H9 (cell line): Measurements from ENCODE around the gene TMEM132D. TPM values are rescaled to one million over a fixed set of nuclear protein-coding genes. Genes with fewer than 3 reads are reported as not detected.

Experiments
- DNase-seq: peaks from one replicate; pipeline ENCODE4 v3.0.0-alpha.2; 2017
- H2AFZ ChIP-seq: one replicate; pipeline ENCODE4 v1.6.1; 2013; ENCODE audit warnings: mild to moderate bottlenecking, low read length, control low read depth, moderate library complexity
- H2AK5ac ChIP-seq: 2 replicates; pipeline ENCODE4 v1.6.1; 2013; ENCODE audit warnings: low read length, control low read depth, mixed read lengths; ENCODE audit not compliant: insufficient read length
- H2BK120ac ChIP-seq: one replicate; pipeline ENCODE4 v1.6.1; 2013; ENCODE audit warnings: low read depth, mild to moderate bottlenecking, low read length, control low read depth, inconsistent platforms; ENCODE audit not compliant: poor library complexity, severe bottlenecking
- H2BK12ac ChIP-seq: 2 replicates; pipeline ENCODE4 v1.6.1; 2013; ENCODE audit warnings: low read length, control low read depth, mixed read lengths, low read depth; ENCODE audit not compliant: insufficient read length
- H2BK15ac ChIP-seq: 2 replicates; pipeline ENCODE4 v1.6.1; 2013; ENCODE audit warnings: low read depth, low read length, control low read depth
- H2BK20ac ChIP-seq: one replicate; pipeline ENCODE4 v1.6.1; 2013; ENCODE audit warnings: low read depth, mild to moderate bottlenecking, low read length, control low read depth, inconsistent platforms; ENCODE audit not compliant: poor library complexity, severe bottlenecking
- H2BK5ac ChIP-seq: 2 replicates; pipeline ENCODE4 v1.6.1; 2013; ENCODE audit warnings: low read length, control low read depth, mixed read lengths; ENCODE audit not compliant: insufficient read length
- H3K14ac ChIP-seq: 2 replicates; pipeline ENCODE4 v1.6.1; 2013; ENCODE audit warnings: low read length, control low read depth; ENCODE audit not compliant: insufficient read depth
- H3K18ac ChIP-seq: 2 replicates; pipeline ENCODE4 v1.6.1; 2013; ENCODE audit warnings: low read depth, mild to moderate bottlenecking, mixed read lengths, low read length, control low read depth; ENCODE audit not compliant: insufficient read length
- H3K23ac ChIP-seq: 2 replicates; pipeline ENCODE4 v1.6.1; 2013; ENCODE audit warnings: low read length, control low read depth, mixed read lengths, low read depth; ENCODE audit not compliant: insufficient read length
- H3K23me2 ChIP-seq: 2 replicates; pipeline ENCODE4 v1.6.1; 2013; ENCODE audit warnings: low read depth, mild to moderate bottlenecking, mixed read lengths, low read length, control low read depth; ENCODE audit not compliant: insufficient read length, poor library complexity, severe bottlenecking
- H3K27ac ChIP-seq: 2 replicates; pipeline ENCODE4 v1.5.1; 2013; ENCODE audit warnings: low read length, control low read depth, mixed read lengths, low read depth; ENCODE audit not compliant: insufficient read length
- H3K27me3 ChIP-seq: 2 replicates; pipeline ENCODE4 v1.6.1; 2013; ENCODE audit warnings: low read length, control low read depth, inconsistent platforms; ENCODE audit not compliant: insufficient read depth
- H3K4ac ChIP-seq: 2 replicates; pipeline ENCODE4 v1.6.1; 2013; ENCODE audit warnings: low read depth, mild to moderate bottlenecking, control low read depth, inconsistent platforms, low read length, moderate library complexity
- H3K4me1 ChIP-seq: 2 replicates; pipeline ENCODE4 v1.6.1; 2013; ENCODE audit warnings: low read length, control low read depth, inconsistent platforms; ENCODE audit not compliant: insufficient read depth
- H3K4me2 ChIP-seq: 2 replicates; pipeline ENCODE4 v1.6.1; 2013; ENCODE audit warnings: low read length, control low read depth, mixed read lengths; ENCODE audit not compliant: insufficient read length, insufficient read depth
- H3K56ac ChIP-seq: 2 replicates; pipeline ENCODE4 v1.6.1; 2013; ENCODE audit warnings: low read depth, mild to moderate bottlenecking, mixed read lengths, low read length, control low read depth; ENCODE audit not compliant: insufficient read length
- H3K79me1 ChIP-seq: 2 replicates; pipeline ENCODE4 v1.6.1; 2013; ENCODE audit warnings: low read depth, mild to moderate bottlenecking, moderate library complexity, low read length, control low read depth, inconsistent platforms; ENCODE audit not compliant: insufficient read depth, poor library complexity, severe bottlenecking
- H3K79me2 ChIP-seq: 2 replicates; pipeline ENCODE4 v1.6.1; 2013; ENCODE audit warnings: low read length, control low read depth, inconsistent platforms; ENCODE audit not compliant: insufficient read depth
- H3K9ac ChIP-seq: 2 replicates; pipeline ENCODE4 v1.6.1; 2013; ENCODE audit warnings: low read length, control low read depth, mixed read lengths; ENCODE audit not compliant: insufficient read length; ENCODE audit errors: extremely low read depth
- H3K9me3 ChIP-seq: one replicate; pipeline ENCODE4 v1.6.1; 2013; ENCODE audit warnings: low read depth, low read length, inconsistent platforms; ENCODE audit not compliant: control insufficient read depth
- H3T11ph ChIP-seq: one replicate; pipeline ENCODE4 v1.6.1; 2013; ENCODE audit warnings: mild to moderate bottlenecking, low read length, control low read depth, inconsistent platforms
- H4K20me1 ChIP-seq: one replicate; pipeline ENCODE4 v1.6.1; 2013; ENCODE audit not compliant: control insufficient read depth, insufficient read length, insufficient read depth
- H4K5ac ChIP-seq: 2 replicates; pipeline ENCODE4 v1.6.1; 2013; ENCODE audit warnings: low read depth, mild to moderate bottlenecking, mixed read lengths, low read length, control low read depth; ENCODE audit not compliant: insufficient read length
- H4K8ac ChIP-seq: replicated peaks from 2 replicates; pipeline ENCODE4 v1.6.1; 2013; ENCODE audit warnings: low read length, control low read depth, mixed read lengths, low read depth; ENCODE audit not compliant: insufficient read length
- H4K91ac ChIP-seq: 2 replicates; pipeline ENCODE4 v1.6.1; 2013; ENCODE audit warnings: low read depth, mild to moderate bottlenecking, moderate library complexity, mixed read lengths, low read length, control low read depth; ENCODE audit not compliant: insufficient read length
- H3K27ac Mint-ChIP-seq, 3 experiments: 2 replicates in 2 of 3; 3 replicates in 1 of 3; pipeline ENCODE4 v1.8.0; 2020 to 2021; ENCODE audit warnings: mixed read lengths in 3 of 3, mild to moderate bottlenecking in 1 of 3, moderate library complexity in 1 of 3
- H3K27me3 Mint-ChIP-seq: 2 replicates; pipeline ENCODE4 v1.8.0; 2021; ENCODE audit warnings: low read depth, mild to moderate bottlenecking, moderate library complexity, mixed read lengths
- H3K36me3 Mint-ChIP-seq, 3 experiments: 2 replicates in 2 of 3; 3 replicates in 1 of 3; pipeline ENCODE4 v1.8.0; 2020 to 2021; ENCODE audit warnings: low read depth in 3 of 3, mixed read lengths in 3 of 3; ENCODE audit not compliant: insufficient read depth in 1 of 3
- H3K4me1 Mint-ChIP-seq, 2 experiments: 2 replicates each; pipeline ENCODE4 v1.8.0; 2020; ENCODE audit warnings: mixed read lengths in 2 of 2
- H3K4me3 Mint-ChIP-seq, 2 experiments: 2 replicates in 1 of 2; 3 replicates in 1 of 2; pipeline ENCODE4 v1.8.0; 2020 to 2021; ENCODE audit warnings: mild to moderate bottlenecking in 2 of 2, mixed read lengths in 2 of 2, moderate library complexity in 1 of 2
- H3K9me3 Mint-ChIP-seq, 2 experiments: 2 replicates in 1 of 2; 3 replicates in 1 of 2; pipeline ENCODE4 v1.8.0; 2020; ENCODE audit warnings: mild to moderate bottlenecking in 2 of 2, mixed read lengths in 2 of 2, moderate library complexity in 1 of 2
- CTCF ChIP-seq: fragments of 200-600 bp; sonication (generic); conservative IDR thresholded peaks from 3 replicates; pipeline ENCODE4 v1.8.0; 2021; ENCODE audit warnings: antibody characterized with exemption, mild to moderate bottlenecking
- WGBS: extraction: QIAGEN DNeasy Blood & Tissue Kit; methylation state at CpG from one replicate; pipeline ENCODE4 v1.1.7; 2013; ENCODE audit warnings: missing lambda C conversion rate, low lambda C conversion rate, mixed read lengths; ENCODE audit not compliant: insufficient read length; ENCODE audit errors: extremely low coverage; 5-methylcytosine and 5-hydroxymethylcytosine counted together
- total RNA-seq: library from RNA; stranded (reverse); gene quantifications from 2 replicates; pipeline ENCODE4 v1.2.1, GENCODE V29; 2021

The TMEM132D gene
- total RNA-seq, 1 experiment from 2014 or later, result 6.1 TPM

- H4K8ac ChIP-seq, result no peak overlapping the region
- no peak overlapping the region for H3K27ac ChIP-seq
- no peak overlapping the region for H3K4me3 Mint-ChIP-seq
- no peak overlapping the region for H2BK120ac ChIP-seq
- H3K79me2 ChIP-seq, result no peaks in the 10 kb centered on the region
- no peaks in the 10 kb centered on the region for H4K20me1 ChIP-seq
- no peaks in the 10 kb centered on the region for H3K27me3 ChIP-seq
- TF ChIP-seq CTCF, result no peak
- peaks cover 3% of the 10 kb centered on the region; the same call in 1 of the 2 replicates for H3K27me3 Mint-ChIP-seq
- H3K27ac Mint-ChIP-seq, result no peak overlapping the region
- no peak overlapping the region for H2BK15ac ChIP-seq
- H2AFZ ChIP-seq, result no peak overlapping the region
- no peak overlapping the region for H3K18ac ChIP-seq
- H2BK5ac ChIP-seq, result no peak overlapping the region
- H3K4ac ChIP-seq, result no peak overlapping the region
- H3K9ac ChIP-seq, result no peak overlapping the region
- H3K4me1 Mint-ChIP-seq, result peaks cover 11 to 14% of the 10 kb centered on the region in 2 experiments
- no peaks in the 10 kb centered on the region for H3K36me3 Mint-ChIP-seq
- no peak overlapping the region for H3T11ph ChIP-seq
- no peaks in the 10 kb centered on the region for H3K79me1 ChIP-seq
- no peak for DNase-seq
- H3K56ac ChIP-seq, result no peak overlapping the region
- no peaks in the 10 kb centered on the region for H3K9me3 ChIP-seq
- no peak overlapping the region for H3K14ac ChIP-seq
- no peak overlapping the region for H4K5ac ChIP-seq
- H2AK5ac ChIP-seq, result no peak overlapping the region
- H2BK20ac ChIP-seq, result no peak overlapping the region
- H3K4me1 ChIP-seq, result peaks cover 6% of the 10 kb centered on the region
- H3K9me3 Mint-ChIP-seq, result no peaks in the 10 kb centered on the region
- no peak overlapping the region for H4K91ac ChIP-seq
- WGBS, result no CpG with 5 or more reads among the region's 7 CpGs
- H2BK12ac ChIP-seq, result no peak overlapping the region
- no peak overlapping the region for H3K4me2 ChIP-seq
- no peak overlapping the region for H3K23ac ChIP-seq
- H3K23me2 ChIP-seq, result no peaks in the 10 kb centered on the region
These were observed 758.4 kb downstream of the TMEM132D start for GRCh38 chr12:129145381-129145780.
